Stimulated activated CD4-positive, alpha-beta T cell treated with anti-CD3 and anti-CD28 coated beads, Interleukin-12 subunit alpha, Interleukin-12 subunit beta, amount 100 ng/mL, for 48 hours (primary cell): ENCODE data around the gene TOP3A.
"Not testable (repeated sequence)": the region's sequence is repeated elsewhere in the genome, so short reads cannot be mapped to it uniquely, and the experiment has no call there.

Experiments used
- DNase-seq, 3 donors: peaks; one replicate each; pipeline ENCODE4 v3.0.0-alpha.2; 2020; ENCODE audit warnings: low read depth in 2 of 3, low spot score in 1 of 3

The TOP3A gene

DNA sequence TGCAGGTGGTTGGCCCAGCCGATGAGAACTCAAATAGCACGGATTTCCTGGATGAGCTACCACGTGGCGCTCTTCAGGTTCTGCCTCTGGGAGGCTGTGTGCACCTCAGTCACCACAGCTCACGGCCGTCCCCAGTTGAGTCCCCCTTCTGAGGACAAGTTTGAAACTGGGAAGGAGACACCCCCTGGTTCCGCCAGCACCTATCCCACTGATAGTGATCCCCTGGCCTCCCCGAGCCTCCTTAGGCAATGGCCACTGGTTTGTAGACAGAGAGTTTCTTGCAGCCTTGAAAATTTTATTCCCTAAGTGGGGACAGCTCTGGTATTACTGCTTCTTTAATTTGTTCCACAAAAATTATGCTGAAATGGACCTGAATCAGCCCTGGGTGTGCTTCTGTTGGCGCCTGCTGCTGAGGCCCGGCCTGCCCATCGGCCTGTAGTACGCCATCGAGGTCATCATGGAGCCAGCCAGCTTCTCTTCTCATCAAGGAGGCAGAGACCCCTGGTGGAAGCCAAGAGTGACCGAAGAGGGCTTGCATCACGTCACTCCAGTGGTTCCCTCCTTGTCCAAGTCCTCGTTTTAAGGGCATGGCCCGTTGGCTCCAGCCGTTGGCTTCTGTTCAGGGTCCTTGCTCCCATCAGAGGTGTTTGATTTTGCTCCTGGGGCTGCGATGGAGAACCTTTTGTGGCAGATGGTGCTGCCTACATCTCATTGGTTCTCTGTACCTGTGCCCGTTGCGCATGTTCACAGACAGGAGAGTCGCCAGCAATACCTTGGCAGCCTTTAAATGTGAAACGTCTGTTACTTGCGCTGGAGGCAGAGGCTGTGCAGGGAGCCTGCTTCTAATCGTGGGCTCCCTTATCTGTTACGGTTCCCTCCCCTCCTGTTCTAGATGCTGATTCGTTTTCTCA is 9.6 kb upstream of the TOP3A start:
- DNase-seq = no peak

DNA sequence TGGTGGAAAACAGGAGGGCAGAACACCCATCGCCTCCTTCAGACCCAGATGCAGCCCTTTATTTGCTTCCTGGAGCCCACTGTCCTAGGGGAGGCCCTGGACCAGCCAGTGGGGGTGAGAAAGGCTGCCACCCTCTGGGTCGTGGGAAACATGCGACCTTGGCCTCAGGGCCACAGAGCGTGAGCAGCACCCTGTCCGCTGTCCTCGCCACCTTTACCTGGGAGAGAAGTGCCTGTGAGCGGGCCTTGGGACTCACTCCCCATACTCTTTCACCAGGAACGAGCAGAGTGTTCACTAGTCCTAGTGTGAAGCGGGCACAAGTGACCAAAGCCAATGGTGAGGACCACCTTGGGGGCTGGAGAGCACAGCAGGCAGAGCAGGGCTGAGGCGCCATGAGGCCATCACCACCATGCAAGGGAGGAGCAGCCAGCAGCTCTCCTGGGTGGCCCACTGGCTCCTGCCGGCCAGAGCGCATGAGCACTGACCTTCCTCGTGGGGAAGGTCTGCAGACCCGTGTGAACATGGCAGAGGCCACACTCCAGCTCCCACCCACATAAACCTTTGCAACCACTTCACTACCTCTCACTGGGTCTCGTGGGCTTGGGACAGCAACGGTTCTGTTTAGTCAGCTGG is 8.8 kb upstream of the TOP3A start:
- no peak for DNase-seq

DNA sequence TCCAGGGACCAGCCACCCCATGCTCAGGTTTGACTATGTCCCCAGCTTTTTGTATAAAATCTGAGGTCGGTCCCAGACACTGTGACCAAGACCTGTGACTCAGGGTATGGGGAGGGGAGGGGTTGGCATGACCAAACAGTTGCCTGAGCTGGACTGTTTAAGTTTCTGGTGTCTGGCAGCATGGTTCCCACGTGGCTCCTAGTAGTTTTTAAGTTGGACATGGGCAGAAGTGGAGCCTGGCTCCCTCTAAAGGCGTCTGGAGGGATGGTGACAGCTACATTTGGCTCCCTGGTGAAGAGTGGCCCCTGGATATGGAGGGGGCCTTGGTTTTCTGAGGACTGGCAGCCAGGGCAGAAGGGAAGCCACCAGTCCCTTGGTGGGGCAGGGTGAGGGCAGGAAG is 8.2 kb upstream of the TOP3A start:
- no peak for DNase-seq

DNA sequence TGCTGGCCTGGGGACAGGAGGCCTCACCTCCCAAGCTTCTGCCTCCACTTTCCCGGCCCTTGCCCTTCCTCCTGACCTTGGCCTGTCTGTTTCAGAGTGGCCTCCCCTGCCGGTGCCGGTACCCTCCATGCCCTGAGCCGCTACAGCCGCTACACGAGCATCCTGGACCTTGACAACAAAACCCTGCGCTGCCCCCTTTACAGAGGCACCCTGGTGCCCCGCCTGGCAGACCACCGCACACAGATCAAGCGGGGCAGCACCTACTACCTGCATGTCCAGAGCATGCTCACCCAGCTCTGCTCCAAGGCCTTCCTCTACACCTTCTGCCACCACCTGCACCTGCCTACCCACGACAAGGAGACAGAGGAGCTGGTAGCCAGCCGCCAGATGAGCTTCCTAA is 7.7 kb upstream of the TOP3A start:
- DNase-seq = no peak

DNA sequence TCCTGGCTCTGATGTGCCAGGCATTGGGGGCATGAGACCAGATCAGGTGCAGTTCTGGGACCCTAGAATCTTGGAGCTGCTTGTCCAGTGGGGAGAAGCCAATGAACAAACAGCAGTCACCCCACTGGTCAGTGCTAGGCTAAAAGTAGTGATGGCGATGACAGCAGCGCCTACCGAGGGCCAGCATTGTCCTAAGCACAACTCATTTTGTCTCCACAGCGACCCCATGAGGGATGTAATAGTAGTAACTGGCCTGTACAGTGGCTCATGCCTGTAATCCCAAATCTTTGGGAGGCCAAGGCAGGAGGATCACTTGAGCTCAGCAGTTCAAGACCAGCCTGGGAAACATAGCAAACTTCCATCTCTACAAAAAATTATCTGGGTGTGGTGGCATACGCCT is 6.5 kb upstream of the TOP3A start:
- no peak for DNase-seq

DNA sequence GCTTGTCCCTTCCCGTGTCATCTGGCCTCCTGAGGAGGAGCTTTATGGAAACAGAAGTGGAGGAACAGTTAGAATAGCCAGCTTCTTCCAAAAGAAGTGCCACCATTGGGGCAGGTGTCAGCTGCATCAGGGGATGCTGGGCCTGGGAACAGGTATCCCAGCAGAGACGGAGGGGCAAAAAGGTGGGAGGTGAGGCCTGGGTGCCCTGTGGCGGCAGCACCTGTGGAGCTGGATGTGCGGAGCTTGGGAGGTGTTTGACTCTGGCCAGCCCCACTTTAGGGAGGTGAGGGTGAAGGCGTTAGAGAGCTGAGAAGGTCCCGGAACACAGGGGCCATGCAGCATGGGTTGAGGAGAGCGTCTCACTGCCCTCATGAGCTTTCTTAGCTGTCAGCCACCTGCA is 5.5 kb upstream of the TOP3A start:
- no peak for DNase-seq

DNA sequence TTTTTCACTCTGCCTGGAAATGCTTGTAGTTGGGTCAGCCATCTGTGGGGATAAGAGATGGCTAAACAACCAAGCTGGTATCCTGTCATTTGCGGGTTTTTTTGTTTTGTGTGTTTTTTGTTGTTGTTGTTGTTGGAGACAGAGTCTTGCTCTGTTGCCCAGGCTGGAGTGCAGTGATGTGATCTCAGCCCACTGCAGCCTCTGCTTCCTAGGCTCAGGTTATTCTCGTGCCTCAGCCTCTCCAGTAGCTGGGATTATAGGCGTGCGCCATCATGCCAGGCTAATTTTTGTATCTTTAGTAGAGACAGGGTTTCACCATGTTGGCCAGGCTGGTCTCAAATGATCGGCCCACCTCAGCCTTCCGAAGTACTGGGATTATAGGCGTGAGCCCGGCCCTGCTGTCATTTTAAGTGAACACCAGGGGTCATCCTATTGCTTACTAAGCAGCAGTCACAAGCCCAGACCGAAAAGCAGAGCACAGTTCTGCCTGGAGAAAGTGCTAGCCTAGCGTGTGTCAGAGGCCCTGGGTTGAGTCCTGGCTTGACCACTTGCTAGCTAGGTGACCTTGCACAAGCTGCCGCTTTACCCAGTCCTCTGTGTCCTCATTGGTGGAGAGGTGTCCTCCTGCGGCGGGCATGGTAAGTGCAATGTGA is 4.9 kb upstream of the TOP3A start:
- no peak for DNase-seq

GRCh38 chr17:18318771-18319450 is 4.1 kb upstream of the TOP3A start:
- DNase-seq = no peak

DNA sequence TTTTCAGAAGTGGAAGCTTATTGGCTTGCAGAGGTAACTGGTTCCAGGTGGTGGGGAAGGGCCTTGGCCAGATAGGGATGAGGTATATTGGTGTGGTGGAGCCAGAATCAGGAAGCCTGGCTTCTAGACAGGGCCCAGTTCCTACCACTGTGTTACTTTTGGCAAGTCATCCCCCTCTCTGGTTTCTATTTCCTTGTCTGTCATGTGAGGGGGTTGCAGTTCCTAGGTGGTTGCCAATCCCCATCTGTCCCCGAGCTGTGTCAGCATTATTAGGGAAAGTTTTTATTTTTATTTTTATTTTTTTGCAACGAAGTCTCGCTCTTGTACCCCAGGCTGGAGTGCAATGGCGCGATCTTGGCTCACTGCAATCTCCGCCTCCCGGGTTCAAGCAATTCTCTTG is 3.3 kb upstream of the TOP3A start:
- DNase-seq = no peak

DNA sequence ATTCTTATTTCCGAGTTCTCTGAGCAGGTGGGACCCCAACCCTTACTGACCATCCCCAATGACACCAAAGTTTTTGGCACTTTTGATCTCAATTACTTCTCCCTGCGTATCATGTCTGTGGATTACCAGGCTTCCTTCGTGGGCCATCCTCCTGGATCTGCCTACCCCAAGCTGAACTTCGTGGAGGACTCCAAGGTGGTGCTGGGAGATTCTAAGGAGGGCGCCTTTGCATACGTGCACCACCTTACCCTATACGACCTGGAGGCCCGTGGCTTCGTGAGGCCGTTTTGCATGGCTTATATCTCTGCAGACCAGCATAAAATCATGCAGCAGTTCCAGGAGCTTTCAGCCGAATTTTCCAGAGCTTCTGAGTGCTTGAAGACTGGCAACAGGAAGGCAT is 1.2 kb upstream of the TOP3A start:
- DNase-seq = no peak

GRCh38 chr17:18315562-18315922 is 748 bp upstream of the TOP3A start:
- DNase-seq = no peak

DNA sequence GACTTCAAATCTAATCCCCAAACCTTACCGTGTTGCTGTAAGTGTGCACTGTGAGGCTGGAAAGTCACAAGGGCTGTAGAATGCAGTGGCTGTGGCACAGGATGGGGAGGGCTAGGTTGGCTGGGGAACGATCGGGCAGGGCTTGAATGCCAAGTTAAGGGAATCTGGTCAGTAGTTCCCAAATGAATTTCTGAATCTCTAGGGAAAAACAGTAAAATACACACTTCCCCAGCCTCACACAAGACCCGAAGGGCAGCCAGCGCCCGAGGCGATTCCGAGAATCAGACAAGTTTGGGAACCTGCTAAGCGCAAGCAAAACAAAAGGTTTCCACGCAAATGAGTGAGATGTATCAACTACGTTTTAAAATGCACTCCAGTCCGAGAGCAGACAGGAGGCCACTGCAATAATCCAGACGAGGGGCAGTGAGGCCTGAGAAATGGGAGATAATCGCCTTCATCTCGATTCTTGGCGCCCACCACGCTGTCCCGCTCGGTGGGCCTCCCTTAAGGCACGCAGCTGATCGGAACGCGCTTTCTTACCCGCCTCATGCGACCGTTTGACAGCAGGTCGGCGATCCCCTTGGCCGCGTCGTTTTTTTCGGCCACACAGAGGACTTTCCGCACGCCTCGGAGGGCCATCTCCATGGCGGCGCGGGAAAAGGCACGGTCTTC is 599 bp downstream of the TOP3A start:
- DNase-seq = no peak

GRCh38 chr17:18309202-18309601 is 5.6 kb downstream of the TOP3A start:
- no peak for DNase-seq

DNA sequence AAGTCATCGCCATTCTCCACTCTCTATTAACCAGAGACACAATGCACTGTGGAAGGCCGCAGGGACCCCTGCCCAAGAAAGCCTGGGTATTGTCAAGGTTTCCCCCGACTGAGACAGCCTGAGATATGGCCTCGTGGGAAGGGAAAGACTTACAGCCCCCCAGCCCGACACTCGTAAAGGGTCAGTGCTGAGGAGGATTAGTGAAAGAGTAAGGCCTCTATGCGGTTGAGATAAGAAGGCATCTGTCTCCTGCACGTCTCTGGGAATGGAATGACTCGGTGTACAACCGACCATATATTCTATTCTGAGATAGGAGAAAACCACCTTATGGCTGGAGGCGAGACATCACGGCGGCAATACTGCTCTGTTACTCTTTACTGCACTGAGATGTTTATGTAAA is 11.6 kb downstream of the TOP3A start:
- DNase-seq = not testable (repeated sequence)

DNA sequence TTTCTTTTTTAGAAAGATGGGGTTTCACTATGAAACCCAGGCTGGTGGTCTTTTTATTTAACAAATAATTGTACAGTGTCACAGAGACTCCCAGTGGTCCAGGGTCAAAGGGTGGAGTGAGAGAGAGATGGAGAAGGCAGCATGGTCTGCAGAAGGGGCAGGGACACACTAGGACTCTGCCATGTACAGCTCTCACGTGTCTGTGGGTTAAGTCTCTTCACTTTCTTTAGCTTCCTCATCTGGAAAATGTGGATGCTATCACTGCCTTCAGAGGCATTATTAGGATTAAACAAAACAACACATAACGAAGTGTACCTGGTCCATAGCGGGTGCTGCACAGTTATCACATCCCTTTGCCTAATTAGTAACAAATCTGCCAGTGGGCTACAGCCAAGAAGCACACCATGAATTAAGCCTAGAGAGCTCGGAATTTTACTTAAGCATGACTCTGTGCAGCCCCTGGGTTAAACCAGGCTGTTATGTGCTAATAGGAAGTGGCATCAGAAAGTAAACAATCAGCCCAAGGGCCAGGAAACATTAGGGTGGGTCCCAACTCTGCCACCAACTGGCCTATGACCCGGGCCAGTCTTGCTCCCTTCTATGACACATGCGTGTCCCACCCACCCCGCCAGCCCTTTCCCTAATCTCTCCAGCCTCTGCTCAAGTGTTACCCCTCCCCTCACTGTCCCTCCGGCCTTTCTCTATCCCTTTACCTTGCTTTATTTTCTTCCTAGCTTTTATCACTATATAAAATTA is 13.9 kb downstream of the TOP3A start:
- no peak for DNase-seq

GRCh38 chr17:18298061-18298460 is 16.7 kb downstream of the TOP3A start:
- DNase-seq = not testable (repeated sequence)

- DNase-seq = no peak
Observed at GRCh38 chr17:18291718-18292540, 22.9 kb downstream of the TOP3A start.

DNA sequence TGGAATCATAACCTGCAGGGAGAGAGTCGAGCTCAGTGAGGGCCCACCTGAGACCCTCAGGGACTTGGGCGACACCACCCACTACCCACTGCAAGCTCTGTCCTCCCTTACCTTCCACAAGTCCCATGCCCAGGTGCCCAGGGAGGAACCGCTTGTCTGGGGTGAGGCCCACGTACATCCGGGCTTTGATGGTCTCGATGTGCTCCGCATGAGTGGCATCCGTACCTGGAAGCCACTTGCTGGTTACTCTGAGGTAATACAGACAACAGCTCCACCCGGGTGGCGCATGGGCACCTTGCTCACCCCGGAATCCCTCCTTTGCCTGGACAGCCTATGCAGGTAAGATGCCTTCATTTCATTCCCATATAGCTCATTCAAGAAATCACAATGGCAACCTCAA is 29.5 kb downstream of the TOP3A start:
- DNase-seq = no peak

DNA sequence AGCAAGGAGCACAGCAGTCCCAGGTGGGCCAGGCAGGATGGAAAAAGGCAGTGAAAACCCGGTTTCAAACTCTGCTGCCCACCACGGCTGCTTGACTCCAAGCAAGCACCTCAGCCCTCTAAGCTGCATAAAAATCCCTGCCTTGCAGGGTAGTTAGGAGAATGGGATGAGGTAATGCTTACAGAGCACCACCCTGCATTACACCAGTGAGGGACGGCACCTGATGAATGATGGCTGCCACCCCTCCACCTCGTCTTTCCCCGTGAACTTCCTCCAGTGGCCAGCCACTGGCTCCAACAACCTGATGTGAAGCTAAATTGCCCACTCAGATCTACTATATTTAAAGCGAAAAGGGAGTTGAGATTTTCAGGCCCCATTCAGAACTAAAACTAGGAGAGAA is 33.0 kb downstream of the TOP3A start:
- no peak for DNase-seq
